H7 (cell line): ENCODE results near the gene ELMOD3. TPM values are rescaled to one million over a fixed set of nuclear protein-coding genes. Genes with fewer than 3 reads are reported as not detected.
"Not testable (repeated sequence)": the region's sequence is repeated elsewhere in the genome, so short reads cannot be mapped to it uniquely, and the experiment has no call there.

Experiments
- DNase-seq: peaks from one replicate; pipeline ENCODE4 v3.0.0; 2012
- H3K27me3 ChIP-seq: 2 replicates; pipeline ENCODE4 v1.6.0; 2011; ENCODE audit warnings: mild to moderate bottlenecking, low read length; ENCODE audit not compliant: control insufficient read depth, insufficient read depth
- H3K36me3 ChIP-seq: replicated peaks from 2 replicates; pipeline ENCODE4 v1.5.1; 2011; ENCODE audit warnings: low read length; ENCODE audit not compliant: control insufficient read depth, insufficient read depth
- H3K4me3 ChIP-seq: 2 replicates; pipeline ENCODE4 v1.5.1; 2011; ENCODE audit warnings: low read depth, mild to moderate bottlenecking, control low read depth, low read length, moderate library complexity; ENCODE audit not compliant: insufficient read depth
- total RNA-seq: library from RNA; depleted of rRNA; stranded (reverse); fragments of >200 nt; shearing (Covaris generic); gene quantifications from 2 replicates; pipeline ENCODE4 v1.2.3, GENCODE V29; 2014

The ELMOD3 gene
- total RNA-seq, 1 experiment from 2014 or later = 11.5 TPM

DNA sequence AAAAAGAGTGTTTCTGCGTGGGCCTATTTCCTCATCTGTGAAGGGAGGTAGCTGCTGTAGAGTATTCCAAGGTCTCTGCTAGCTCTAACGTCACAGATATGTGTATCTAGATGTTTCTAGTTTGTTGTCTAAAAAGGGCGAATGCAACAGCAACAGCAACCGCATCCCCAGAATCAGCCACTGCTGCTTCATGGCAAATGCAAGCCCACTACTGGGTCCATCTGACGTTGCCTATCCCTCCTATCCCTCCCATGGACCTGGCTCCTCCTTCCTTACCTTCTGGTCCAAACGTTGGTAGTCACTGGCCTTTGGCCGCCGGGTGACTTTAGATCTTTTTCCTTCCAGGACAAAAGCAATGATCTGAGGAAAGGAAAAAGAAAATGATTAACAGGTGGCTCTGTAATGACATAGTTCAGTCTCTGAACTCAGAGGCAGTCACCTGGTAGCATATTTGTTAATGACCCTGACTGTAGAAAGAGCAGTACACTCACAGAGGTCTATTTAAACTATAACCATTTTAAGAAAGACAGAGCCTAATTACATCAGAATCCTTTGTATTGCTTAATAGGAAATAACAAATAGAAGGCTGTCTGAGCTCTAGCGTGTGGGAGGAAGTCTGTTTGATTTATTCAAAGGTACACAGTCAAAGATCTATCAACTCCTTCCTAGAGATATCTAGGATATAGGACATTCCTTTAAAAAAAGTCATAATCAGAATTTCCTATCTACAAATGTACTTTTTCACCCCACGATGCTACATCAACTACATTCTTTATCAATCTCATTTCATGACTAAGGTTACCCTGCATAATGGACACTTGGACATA is 29.7 kb upstream of the ELMOD3 start:
- H3K36me3 ChIP-seq = peaks cover 21% of the 10 kb centered on the region
- H3K27me3 ChIP-seq = no peaks in the 10 kb centered on the region
- no peak for DNase-seq
- H3K4me3 ChIP-seq = no peak overlapping the region

DNA sequence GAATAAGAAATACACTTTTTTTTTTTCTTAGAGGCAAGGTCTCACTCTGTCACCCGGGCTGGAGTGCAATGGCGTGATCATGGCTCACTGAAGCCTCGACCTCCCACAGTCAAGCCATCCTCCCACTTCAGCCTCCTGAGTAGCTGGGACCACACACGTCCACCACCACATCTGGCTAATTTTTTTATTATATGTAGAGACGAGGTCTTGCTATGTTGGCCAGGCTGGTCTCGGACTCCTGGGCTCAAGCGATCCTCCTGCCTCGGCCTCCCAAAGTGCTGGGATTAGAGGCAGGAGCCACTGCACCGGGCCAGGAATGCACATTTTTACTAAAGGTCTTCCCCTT is 29.1 kb upstream of the ELMOD3 start:
- Histone ChIP-seq H3K36me3 (peaks cover 19% of the 10 kb centered on the region), H3K4me3 (no peak overlapping the region), H3K27me3 (no peaks in the 10 kb centered on the region)
- DNase-seq = no peak

DNA sequence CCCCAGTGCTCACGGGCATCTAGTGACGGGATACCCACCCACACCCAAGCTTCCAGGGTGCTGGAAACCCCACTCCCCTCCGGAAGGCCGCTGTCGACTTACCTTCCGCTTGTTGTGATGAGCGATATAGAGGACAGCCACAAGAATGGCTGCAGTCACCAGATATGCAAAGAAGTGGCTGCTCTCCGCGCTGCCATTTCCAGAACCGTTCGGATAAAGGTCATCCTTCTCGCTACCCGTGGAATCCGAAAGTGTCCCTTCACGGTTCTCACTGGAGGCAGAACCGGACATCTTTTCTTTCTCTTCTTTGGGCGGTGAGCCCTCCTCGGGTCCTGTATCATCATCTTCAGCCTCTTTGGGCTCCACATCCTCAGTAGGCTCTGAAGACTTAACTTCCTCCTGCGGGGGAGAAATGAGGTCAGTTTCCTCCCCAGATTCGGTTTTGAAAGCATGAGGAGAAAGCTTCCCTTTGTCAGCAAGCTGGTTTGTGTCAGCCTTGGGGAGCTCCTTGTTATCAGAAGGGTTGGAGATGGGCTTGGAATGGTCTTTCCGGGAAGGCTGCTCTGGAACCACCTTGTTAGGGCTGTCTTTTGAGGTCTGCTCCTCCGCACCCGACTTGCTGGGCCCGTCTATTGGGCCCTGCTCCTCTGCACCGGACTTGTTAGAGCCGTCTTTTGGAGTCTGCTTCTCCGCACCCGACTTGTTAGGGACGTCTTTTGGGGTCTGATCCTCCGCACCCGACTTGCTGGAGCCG is 28.0 kb upstream of the ELMOD3 start:
- H3K27me3 ChIP-seq = no peaks in the 10 kb centered on the region
- H3K4me3 ChIP-seq = peak overlapping the region; percentile 82
- DNase-seq = no peak

DNA sequence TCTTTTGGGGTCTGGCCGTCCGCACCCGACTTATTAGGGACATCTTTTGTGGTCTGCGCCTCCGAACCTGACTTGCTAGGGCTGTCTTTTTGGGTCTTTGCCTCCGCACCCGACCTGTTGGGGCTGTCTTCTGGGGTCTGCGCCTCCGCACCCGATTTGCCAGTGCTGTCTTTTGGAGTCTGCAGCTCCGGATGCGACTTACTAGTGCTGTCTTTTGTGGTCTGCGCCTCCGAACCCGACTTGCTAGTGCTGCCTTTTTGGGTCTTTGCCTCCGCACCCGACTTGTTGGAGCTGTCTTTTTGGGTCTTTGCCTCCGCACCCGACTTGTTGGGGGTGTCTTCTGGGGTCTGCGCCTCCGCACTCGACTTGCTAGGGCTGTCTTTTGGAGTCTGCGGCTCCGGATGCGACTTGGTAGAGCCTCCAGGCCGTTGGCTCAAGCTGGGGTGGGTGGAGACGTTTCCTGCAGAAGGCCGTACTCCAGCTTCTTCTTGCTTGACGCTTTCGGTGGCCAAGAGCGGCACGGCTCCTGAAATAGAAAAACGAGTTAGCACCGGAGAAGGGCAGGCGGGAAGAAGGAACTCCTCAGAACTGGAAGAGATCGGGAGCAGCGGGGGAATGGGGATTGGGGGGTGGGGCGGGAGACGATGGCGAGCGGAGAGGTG is 27.3 kb upstream of the ELMOD3 start:
- Histone ChIP-seq H3K27me3 (no peaks in the 10 kb centered on the region), H3K36me3 (peaks cover 10% of the 10 kb centered on the region), H3K4me3 (peak overlapping the region; percentile 82)
- DNase-seq = no peak

More for the DNA sequence above, 28.0 kb upstream of the ELMOD3 start:
- H3K36me3 ChIP-seq = peaks cover 12% of the 10 kb centered on the region

- H3K36me3 ChIP-seq = peaks cover 8% of the 10 kb centered on the region
- no peaks in the 10 kb centered on the region for H3K27me3 ChIP-seq
- DNase-seq = peak; percentile 98
These were observed 26.5 kb upstream of the ELMOD3 start, which contains the start of gene TGOLN2 for GRCh38 chr2:85327822-85328617. TGOLN2 (minus strand) TSS chr2:85327989; CDS start chr2:85327962, 27 bp downstream.

GRCh38 chr2:85329181-85329651 is 25.4 kb upstream of the ELMOD3 start:
- Histone ChIP-seq H3K27me3 (no peaks in the 10 kb centered on the region), H3K36me3 (peaks cover 3% of the 10 kb centered on the region; the same call in 1 of the 2 replicates), H3K4me3 (no peak overlapping the region)
- DNase-seq = no peak

More at GRCh38 chr2:85327822-85328617, 26.5 kb upstream of the ELMOD3 start, which contains the start of gene TGOLN2:
- peak within 1 kb of the TSS; percentile 82 for H3K4me3 ChIP-seq

- H3K4me3 ChIP-seq, H3K27me3 ChIP-seq, H3K36me3 ChIP-seq, DNase-seq: not testable (repeated sequence)
These were observed 24.9 kb upstream of the ELMOD3 start for GRCh38 chr2:85329701-85330100.

DNA sequence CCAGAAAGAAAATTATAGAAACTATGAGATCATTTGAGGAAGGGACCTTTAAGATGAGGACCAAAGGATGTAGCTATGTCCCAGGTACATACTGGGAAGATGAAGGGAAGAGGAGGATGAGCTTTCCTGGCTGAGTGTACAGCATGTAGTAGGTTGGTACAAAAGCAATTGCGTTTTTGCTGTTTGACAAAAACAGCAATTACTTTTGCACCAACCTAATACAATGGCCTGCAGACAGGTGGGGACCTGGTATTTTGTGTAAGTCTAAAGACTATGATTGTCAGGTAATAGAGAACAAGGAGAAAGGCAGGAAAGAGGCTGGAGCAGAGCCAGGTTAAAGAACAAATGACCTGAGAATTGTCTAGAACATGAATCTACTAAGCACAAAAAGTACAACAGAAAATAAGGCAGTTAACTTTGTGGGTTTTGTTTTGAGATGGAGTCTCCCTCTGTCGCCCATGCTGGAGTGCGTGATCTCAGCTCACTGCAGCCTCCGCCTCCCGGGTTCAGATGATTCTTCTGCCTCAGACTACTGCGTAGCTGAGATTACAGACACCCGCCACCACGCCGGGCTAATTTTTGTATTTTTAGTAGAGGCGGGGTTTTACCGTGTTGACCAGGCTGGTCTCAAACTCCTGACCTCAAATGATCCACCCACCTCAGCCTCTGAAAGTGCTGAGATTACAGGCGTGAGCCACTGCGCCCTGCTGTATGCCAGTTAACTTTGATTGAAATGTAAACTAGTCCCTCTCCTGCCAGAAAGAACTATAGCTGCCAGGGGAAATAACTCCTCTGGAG is 23.5 kb upstream of the ELMOD3 start:
- DNase-seq = no peak

GRCh38 chr2:85333877-85334276 is 20.7 kb upstream of the ELMOD3 start:
- DNase-seq, H3K27me3 ChIP-seq, H3K4me3 ChIP-seq, H3K36me3 ChIP-seq: not testable (repeated sequence)

More for the DNA sequence above, 23.5 kb upstream of the ELMOD3 start:
- Histone ChIP-seq H3K36me3 (no peaks in the 10 kb centered on the region; the same call in 1 of the 2 replicates), H3K27me3 (no peaks in the 10 kb centered on the region), H3K4me3 (no peak overlapping the region)

DNA sequence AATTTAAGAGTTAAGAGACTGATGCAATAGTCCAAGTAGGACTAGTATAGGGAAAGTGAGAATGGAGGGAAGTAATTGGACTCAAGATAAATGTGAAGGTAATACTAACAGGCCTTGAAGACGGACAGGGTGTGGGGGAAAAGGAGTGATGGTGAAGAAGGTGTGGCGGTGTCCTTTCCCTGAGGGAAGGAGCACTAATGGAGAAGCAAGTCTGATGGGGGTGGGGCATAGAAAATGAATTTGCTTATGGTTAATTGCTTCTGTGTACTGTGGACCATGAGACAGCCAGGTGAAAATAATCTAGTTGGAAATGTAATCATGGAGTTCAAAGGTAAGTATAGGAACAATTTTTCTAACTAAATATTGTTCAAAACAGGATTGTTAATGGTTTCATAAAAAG is 19.6 kb upstream of the ELMOD3 start:
- Histone ChIP-seq H3K27me3 (no peaks in the 10 kb centered on the region), H3K4me3 (no peak overlapping the region), H3K36me3 (no peaks in the 10 kb centered on the region)
- DNase-seq = peak; percentile 15

DNA sequence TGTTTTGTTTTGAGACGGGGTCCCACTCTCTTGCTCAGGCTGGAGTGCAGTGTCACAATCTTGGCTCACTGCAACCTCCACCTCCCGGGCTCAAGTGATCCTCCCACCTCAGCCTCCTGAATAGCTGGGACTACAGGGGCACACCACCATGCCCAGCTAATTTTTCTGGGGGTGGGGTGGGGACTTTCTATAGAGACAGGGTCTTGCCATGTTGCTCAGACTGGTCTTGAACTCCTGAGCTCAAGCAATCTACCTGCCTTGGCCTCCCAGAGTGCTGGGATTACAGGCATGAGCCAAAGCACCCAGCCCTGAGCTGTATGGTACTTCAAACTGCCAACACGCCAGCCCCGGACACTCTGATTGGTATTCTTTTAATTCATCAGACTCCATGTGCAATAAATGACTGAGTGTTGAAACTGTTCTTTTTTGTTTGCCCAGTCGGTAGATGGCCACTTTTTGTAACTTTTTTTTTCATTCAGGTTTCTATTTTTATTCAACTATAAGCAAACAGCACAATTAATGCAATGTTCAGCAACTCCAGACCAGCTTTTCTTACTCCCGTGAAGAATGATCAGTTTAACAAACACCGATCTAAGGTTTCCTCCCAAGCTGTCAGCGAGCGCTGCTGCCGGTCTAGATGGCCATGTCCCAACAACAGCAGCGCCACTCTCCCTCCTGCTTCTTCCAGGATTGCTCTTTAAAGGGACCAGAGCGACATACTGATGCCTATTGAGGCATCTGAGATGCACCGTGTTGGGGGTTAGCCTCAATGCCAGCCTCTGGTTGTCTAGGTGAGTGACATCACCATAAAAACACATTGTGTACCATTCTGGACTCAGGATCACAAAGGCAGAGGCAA is 14.3 kb upstream of the ELMOD3 start:
- peak; percentile 29 for DNase-seq
- Histone ChIP-seq H3K4me3 (no peak overlapping the region), H3K36me3 (no peaks in the 10 kb centered on the region), H3K27me3 (no peaks in the 10 kb centered on the region)

DNA sequence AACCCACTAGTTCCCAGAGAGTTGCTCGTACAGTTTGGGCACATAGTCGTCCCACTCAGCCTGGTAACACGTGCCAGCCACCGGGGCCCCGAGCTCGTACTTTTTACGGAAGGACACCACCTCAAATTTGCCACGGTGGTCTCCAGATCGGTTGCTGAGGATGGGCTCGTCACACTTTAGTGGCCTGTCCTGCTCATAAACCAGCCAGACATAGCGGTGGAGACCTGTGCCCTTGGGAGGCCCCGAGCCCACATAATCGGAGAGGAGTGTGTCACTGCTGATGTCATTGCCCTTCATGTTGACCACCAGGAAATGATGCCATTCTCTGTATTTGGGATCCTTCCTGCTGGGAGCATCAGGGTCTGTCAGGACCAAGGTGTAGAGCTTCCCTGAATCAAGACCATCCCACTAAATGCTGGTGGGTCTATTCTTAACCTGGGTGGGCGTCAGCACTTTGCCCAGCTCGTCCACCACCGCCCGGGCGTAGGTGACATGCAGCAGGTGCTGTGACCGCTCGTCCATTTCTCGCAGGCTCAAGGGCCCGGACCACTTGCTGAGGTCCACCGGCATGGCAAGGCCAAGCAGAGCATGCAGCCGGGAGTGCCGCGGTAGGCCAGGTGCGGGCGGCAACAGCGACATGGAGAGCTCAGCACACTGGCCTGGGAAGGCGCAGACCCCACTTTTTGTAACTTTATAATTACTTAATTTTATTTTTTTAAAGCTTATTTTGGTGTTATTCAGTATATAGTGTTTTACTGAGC is 13.1 kb upstream of the ELMOD3 start:
- no peak overlapping the region for H3K4me3 ChIP-seq
- H3K27me3 ChIP-seq = no peaks in the 10 kb centered on the region
- peaks cover under 1% of the 10 kb centered on the region; the same call in 1 of the 2 replicates for H3K36me3 ChIP-seq
- peak; percentile 18 for DNase-seq
